ENCODE data around the gene HRCT1. TPM values are rescaled to one million over a fixed set of nuclear protein-coding genes. Genes with fewer than 3 reads are reported as not detected.

Gene HRCT1
- total RNA-seq, 2 donors from 2014 or later, result not detected

DNA sequence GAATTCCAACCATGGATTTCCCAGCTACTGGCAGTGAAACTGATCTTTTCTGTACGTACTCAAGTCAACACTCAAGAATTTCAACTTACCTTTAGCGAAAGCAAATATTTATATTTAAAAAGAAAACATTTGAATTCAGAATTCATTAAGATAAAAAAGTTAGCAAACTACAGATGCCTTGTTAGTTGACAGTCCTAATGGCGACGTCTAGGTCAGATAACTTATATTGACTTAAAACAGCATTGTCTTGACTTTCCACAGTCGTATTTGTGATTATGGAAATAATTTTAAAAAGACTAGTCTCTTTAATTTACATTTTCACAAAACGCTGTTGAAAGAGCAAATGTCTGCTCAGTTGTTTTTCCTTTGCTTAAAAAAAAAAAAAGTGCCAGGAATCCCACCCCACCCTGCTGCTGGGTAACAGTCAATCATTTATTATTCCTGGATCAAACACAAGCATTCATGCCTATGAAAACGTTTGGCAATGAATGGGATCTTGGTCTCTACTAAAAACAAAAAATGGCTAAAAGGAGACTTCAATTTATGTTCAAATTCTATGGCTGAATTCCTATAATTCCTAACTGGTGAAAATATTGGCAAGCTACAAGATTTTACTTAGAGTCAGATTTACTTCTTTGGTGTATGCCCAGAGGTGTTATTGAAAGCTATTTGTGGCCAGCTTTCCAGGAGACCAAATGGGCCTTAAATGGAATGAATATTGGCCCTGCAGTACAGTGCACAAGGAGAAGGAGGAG is 29.9 kb downstream of the HRCT1 start:
- no peak overlapping the region for H3K9ac ChIP-seq (ENCODE audit: extremely low read depth, low read length, poor library complexity, severe bottlenecking)
- Mint-ChIP-seq H3K36me3 (ENCODE audit: low read depth) (no peaks in the 10 kb centered on the region), H3K4me1 (no peaks in the 10 kb centered on the region), H3K9me3 (no peaks in the 10 kb centered on the region), H3K27me3 (ENCODE audit: insufficient read depth) (peaks cover 25% of the 10 kb centered on the region), H3K27ac (no peak overlapping the region), H3K4me3 (no peak overlapping the region)
- H3K9me3 ChIP-seq (ENCODE audit: control insufficient read depth, low read length), result peaks cover 5% of the 10 kb centered on the region
- H3K4me3 ChIP-seq (ENCODE audit: low read length), result no peak overlapping the region
- TF ChIP-seq, protein P1, sequence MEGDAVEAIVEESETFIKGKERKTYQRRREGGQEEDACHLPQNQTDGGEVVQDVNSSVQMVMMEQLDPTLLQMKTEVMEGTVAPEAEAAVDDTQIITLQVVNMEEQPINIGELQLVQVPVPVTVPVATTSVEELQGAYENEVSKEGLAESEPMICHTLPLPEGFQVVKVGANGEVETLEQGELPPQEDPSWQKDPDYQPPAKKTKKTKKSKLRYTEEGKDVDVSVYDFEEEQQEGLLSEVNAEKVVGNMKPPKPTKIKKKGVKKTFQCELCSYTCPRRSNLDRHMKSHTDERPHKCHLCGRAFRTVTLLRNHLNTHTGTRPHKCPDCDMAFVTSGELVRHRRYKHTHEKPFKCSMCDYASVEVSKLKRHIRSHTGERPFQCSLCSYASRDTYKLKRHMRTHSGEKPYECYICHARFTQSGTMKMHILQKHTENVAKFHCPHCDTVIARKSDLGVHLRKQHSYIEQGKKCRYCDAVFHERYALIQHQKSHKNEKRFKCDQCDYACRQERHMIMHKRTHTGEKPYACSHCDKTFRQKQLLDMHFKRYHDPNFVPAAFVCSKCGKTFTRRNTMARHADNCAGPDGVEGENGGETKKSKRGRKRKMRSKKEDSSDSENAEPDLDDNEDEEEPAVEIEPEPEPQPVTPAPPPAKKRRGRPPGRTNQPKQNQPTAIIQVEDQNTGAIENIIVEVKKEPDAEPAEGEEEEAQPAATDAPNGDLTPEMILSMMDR (conservative IDR thresholded peaks at IDR 0.05), result no peak
- peaks cover 2% of the 10 kb centered on the region for H3K4me1 ChIP-seq (ENCODE audit: control insufficient read depth, insufficient read depth, low read length)
- H3K27me3 ChIP-seq (ENCODE audit: control insufficient read depth, insufficient read depth, low read length, poor library complexity, severe bottlenecking), result peaks cover 16% of the 10 kb centered on the region
- H3K27ac ChIP-seq (ENCODE audit: low read depth, low read length), result no peak overlapping the region
- no peak for DNase-seq
- WGBS, 2 experiments (ENCODE audit: insufficient coverage in 1 of 2, insufficient read length in 1 of 2), result 72 to 86% methylated on average over 4 to 7 of the region's 7 CpGs
- H3K36me3 ChIP-seq (ENCODE audit: control insufficient read depth, insufficient read depth, low read length), result no peaks in the 10 kb centered on the region

DNA sequence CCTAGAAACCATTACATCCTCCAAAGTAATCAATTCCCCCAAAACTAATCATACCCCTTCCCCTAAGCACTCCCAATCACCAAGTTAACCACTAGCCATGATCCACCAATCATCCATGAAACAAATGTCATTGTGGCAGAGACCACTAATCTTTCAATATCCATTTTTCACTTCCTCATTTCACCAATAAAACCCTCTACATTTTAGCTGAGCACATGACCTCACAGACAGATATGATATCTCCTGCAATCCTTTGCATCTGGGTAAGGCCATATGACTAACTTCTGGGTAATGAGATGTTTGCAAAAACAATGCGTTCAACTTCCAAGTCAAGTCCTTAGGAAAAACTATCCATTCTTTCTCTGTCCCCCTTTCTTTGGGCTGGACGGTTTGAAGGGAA is 31.2 kb downstream of the HRCT1 start:
- Histone ChIP-seq H3K9me3 (ENCODE audit: control insufficient read depth, low read length) (peaks cover 5% of the 10 kb centered on the region), H3K27ac (ENCODE audit: low read depth, low read length) (no peak overlapping the region), H3K27me3 (ENCODE audit: control insufficient read depth, insufficient read depth, low read length, poor library complexity, severe bottlenecking) (peaks cover 19% of the 10 kb centered on the region), H3K36me3 (ENCODE audit: control insufficient read depth, insufficient read depth, low read length) (no peaks in the 10 kb centered on the region), H3K4me1 (ENCODE audit: control insufficient read depth, insufficient read depth, low read length) (peaks cover 2% of the 10 kb centered on the region), H3K4me3 (ENCODE audit: low read length) (no peak overlapping the region), H3K9ac (ENCODE audit: extremely low read depth, low read length, poor library complexity, severe bottlenecking) (no peak overlapping the region)
- TF ChIP-seq, protein P1 (conservative IDR thresholded peaks at IDR 0.05), result no peak
- 65% methylated on average over 2 of the region's 2 CpGs; no CpG with 5 or more reads in 1 of the 2 experiments for WGBS, 2 experiments (ENCODE audit: insufficient coverage in 1 of 2, insufficient read length in 1 of 2)
- no peak for DNase-seq
- Mint-ChIP-seq H3K4me1 (no peaks in the 10 kb centered on the region), H3K27ac (no peak overlapping the region), H3K27me3 (ENCODE audit: insufficient read depth) (peaks cover 34% of the 10 kb centered on the region), H3K4me3 (no peak overlapping the region), H3K36me3 (ENCODE audit: low read depth) (no peaks in the 10 kb centered on the region), H3K9me3 (no peaks in the 10 kb centered on the region)

DNA sequence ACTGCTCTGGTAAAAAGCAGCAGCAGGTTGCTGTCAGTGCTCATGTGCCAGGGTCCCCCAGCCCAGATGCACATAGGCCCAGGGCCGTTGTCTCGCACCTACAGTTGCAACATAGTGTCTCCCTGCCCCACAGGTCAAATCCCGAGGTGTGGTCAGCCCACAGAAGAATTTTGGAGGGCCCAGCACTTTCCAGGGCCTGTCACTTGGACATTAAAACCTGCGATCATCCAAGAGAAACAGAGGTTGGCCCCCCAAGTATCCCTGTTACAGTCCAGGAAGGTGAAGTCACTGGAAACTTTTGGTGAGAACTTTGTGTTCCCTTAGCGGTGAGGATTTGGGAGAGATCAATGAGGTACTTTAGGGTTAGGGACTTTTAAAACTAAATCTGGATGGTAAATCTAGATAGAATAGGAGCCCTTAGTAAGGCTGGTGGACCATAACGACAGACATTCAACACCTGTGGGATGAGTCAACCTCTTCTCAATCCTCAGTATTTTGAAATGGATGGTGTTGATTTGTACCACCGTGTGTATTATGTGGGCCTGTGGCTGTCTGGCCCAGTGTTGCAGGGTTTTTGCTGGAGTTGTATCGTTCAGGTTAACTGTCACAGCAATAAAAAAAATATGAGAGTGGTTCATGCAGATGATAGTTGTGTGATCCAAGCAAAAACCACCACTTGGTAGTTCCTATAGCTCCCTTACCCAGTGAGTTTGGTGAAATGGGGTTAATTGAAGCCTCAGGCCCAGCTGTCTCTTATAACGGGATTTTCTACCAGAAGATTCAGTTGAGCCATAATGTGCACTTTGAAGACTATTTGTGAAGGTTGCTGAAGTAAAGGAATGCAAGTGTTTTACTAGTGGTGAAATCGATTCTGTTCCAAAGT is 32.7 kb downstream of the HRCT1 start:
- Mint-ChIP-seq H3K36me3 (ENCODE audit: low read depth) (no peaks in the 10 kb centered on the region), H3K4me3 (no peak overlapping the region), H3K9me3 (no peaks in the 10 kb centered on the region), H3K27me3 (ENCODE audit: insufficient read depth) (peaks cover 43% of the 10 kb centered on the region), H3K27ac (no peak overlapping the region), H3K4me1 (no peaks in the 10 kb centered on the region)
- Histone ChIP-seq H3K9me3 (ENCODE audit: control insufficient read depth, low read length) (peaks cover 5% of the 10 kb centered on the region), H3K27ac (ENCODE audit: low read depth, low read length) (no peak overlapping the region), H3K36me3 (ENCODE audit: control insufficient read depth, insufficient read depth, low read length) (no peaks in the 10 kb centered on the region), H3K9ac (ENCODE audit: extremely low read depth, low read length, poor library complexity, severe bottlenecking) (no peak overlapping the region), H3K4me3 (ENCODE audit: low read length) (no peak overlapping the region), H3K27me3 (ENCODE audit: control insufficient read depth, insufficient read depth, low read length, poor library complexity, severe bottlenecking) (peaks cover 34% of the 10 kb centered on the region), H3K4me1 (ENCODE audit: control insufficient read depth, insufficient read depth, low read length) (peaks cover 2% of the 10 kb centered on the region)
- no peak for DNase-seq
- TF ChIP-seq, protein P1 (conservative IDR thresholded peaks at IDR 0.05), result no peak
- WGBS, 2 experiments (ENCODE audit: insufficient coverage in 1 of 2, insufficient read length in 1 of 2), result 90% methylated on average over 9 to 10 of the region's 10 CpGs
